HepG2 (cell line): ENCODE data around the gene SPPL3. TPM values are rescaled to one million over a fixed set of nuclear protein-coding genes. Genes with fewer than 3 reads are reported as not detected.

Experiments used
- ATAC-seq: fragments of 200-7000 bp; cut with Tn5 transposase; 3 replicates; pipeline ENCODE4 v1.9.1; 2020; ENCODE audit warnings: mild to moderate bottlenecking, moderate library complexity
- BruUV-seq: library from RNA; stranded (reverse); fragments of 400-500 nt; replicated peaks from 2 replicates; lab custom pipeline; 2021; lab: Mats Ljungman, UMichigan
- CTCF ChIA-PET: fragments of 300-600 bp; formaldehyde crosslinking; extraction: SDS; loops from one replicate; lab custom pipeline; 2021; ENCODE audit warnings: low total read pairs, inconsistent platforms, low intra/inter-chr PET ratio; lab: Yijun Ruan, JAX
- POLR2A ChIA-PET: fragments of 350-600 bp; sonication (Branson Sonifier 250); formaldehyde crosslinking; loops from one replicate; lab custom pipeline; 2020; ENCODE audit warnings: antibody characterized with exemption, inconsistent platforms; lab: Yijun Ruan, JAX
- DNase-seq: peaks from one replicate; pipeline ENCODE4 v3.0.0-alpha.2; 2015; ENCODE audit warnings: low spot score
- FAIRE-seq: peaks from 3 replicates; lab custom pipeline; 2011; peaks lifted over from hg19 to GRCh38; lab: Jason Lieb, UNC
- H2AFZ ChIP-seq: one replicate; pipeline ENCODE4 v1.6.1; 2011; ENCODE audit warnings: low read length, inconsistent platforms
- H3K27ac ChIP-seq: fragments of 300-600 bp; 3 replicates; pipeline ENCODE4 v1.8.0; 2011; ENCODE audit warnings: mixed run types, mild to moderate bottlenecking, mixed read lengths, low read length, inconsistent platforms; ENCODE audit not compliant: insufficient read depth; ENCODE audit errors: extremely low read length
- H3K27me3 ChIP-seq, 2 experiments: fragments of 200-600 bp in 1 of 2; 2 replicates in 1 of 2; 3 replicates in 1 of 2; pipeline versions ENCODE4 v1.6.0 to v1.8.0; 2011; ENCODE audit warnings: low read length in 2 of 2, mild to moderate bottlenecking in 2 of 2, moderate library complexity in 2 of 2, inconsistent platforms in 1 of 2; ENCODE audit not compliant: insufficient read depth in 2 of 2, control insufficient read depth in 1 of 2
- H3K36me3 ChIP-seq, 2 experiments: fragments of 200-600 bp in 1 of 2; replicated peaks in 1 of 2; 2 replicates in 1 of 2; 3 replicates in 1 of 2; pipeline versions ENCODE4 v1.5.1 to v1.8.0; 2011; ENCODE audit warnings: low read length in 2 of 2, inconsistent platforms in 1 of 2; ENCODE audit not compliant: insufficient read depth in 2 of 2, control insufficient read depth in 1 of 2
- H3K4me1 ChIP-seq: 2 replicates; pipeline ENCODE4 v1.5.1; 2012; ENCODE audit warnings: low read length, inconsistent platforms; ENCODE audit not compliant: insufficient read depth
- H3K4me2 ChIP-seq: 2 replicates; pipeline ENCODE4 v1.6.0; 2011; ENCODE audit warnings: low read depth, low read length, inconsistent platforms
- H3K4me3 ChIP-seq, 3 experiments: fragments of 200-600 bp in 1 of 3; sonication (generic), shearing (Covaris generic) in 1 of 3; replicated peaks in 1 of 3; 2 replicates each; pipeline ENCODE4 v1.5.1; 2011 to 2016; ENCODE audit warnings: low read length in 3 of 3, inconsistent platforms in 2 of 3, low read depth in 2 of 3, mild to moderate bottlenecking in 2 of 3, control low read depth in 1 of 3, mixed read lengths in 1 of 3; ENCODE audit not compliant: insufficient read depth in 1 of 3
- H3K79me2 ChIP-seq: one replicate; pipeline ENCODE4 v1.6.1; 2011; ENCODE audit warnings: low read length, inconsistent platforms; ENCODE audit not compliant: insufficient read depth
- H3K9ac ChIP-seq: 2 replicates; pipeline ENCODE4 v1.6.0; 2011; ENCODE audit warnings: mild to moderate bottlenecking, low read depth, low read length, inconsistent platforms; ENCODE audit not compliant: insufficient read depth
- H3K9me3 ChIP-seq: 2 replicates; pipeline ENCODE4 v1.5.1; 2012; ENCODE audit warnings: mild to moderate bottlenecking, low read length
- H4K20me1 ChIP-seq: 2 replicates; pipeline ENCODE4 v1.6.0; 2011; ENCODE audit warnings: inconsistent platforms, mild to moderate bottlenecking, low read length, moderate library complexity; ENCODE audit not compliant: insufficient read depth
- IKZF1 ChIP-seq: fragments of 450-650 bp; IDR thresholded peaks from 2 replicates; pipeline ENCODE4 v1.7.1; 2016
- KAT7 ChIP-seq: IDR thresholded peaks from 2 replicates; pipeline ENCODE4 v1.6.1; 2018; ENCODE audit warnings: borderline replicate concordance, missing compliant biosample characterization
- KDM2A ChIP-seq: sonication (generic); formaldehyde crosslinking; IDR thresholded peaks from 2 replicates; pipeline ENCODE4 v1.4.0; 2020; ENCODE audit warnings: low read depth, missing genetic modification reagents, borderline replicate concordance
- KLF9 ChIP-seq: IDR thresholded peaks from 2 replicates; pipeline ENCODE4 v1.6.1; 2016; ENCODE audit warnings: low read depth
- SP1 ChIP-seq, 2 experiments: fragments of 450-650 bp in 1 of 2; sonication (generic) in 1 of 2; formaldehyde crosslinking in 1 of 2; IDR thresholded peaks; 2 replicates each; pipeline versions ENCODE4 v1.4.0 to v1.6.1; 2016 to 2020; ENCODE audit warnings: missing genetic modification reagents in 1 of 2
- ZC3H13 ChIP-seq: sonication (generic); formaldehyde crosslinking; IDR thresholded peaks from 2 replicates; pipeline ENCODE4 v1.8.1; 2023; ENCODE audit warnings: mild to moderate bottlenecking, missing genetic modification reagents, moderate library complexity
- ZNF547 ChIP-seq: sonication (generic); formaldehyde crosslinking; IDR thresholded peaks from 2 replicates; pipeline ENCODE4 v1.5.1; 2020; ENCODE audit warnings: mild to moderate bottlenecking, missing genetic modification reagents
- whole genome bisulfite sequencing: methylation state at CpG from one replicate; pipeline ENCODE4 v1.1.6; 2017; ENCODE audit warnings: low lambda C conversion rate; 5-methylcytosine and 5-hydroxymethylcytosine counted together
- in situ Hi-C: cut with HindIII; loops from 2 replicates; pipeline ENCODE4 v1.10.0; 2017; ENCODE audit warnings: low pct_unique_long_range_greater_than_20kb; ENCODE audit not compliant: extremely low pct_ligation_motif_present
- intact Hi-C: fragments of 100-400 bp; cut with micrococcal nuclease; formaldehyde crosslinking; loops from one replicate; pipeline ENCODE4 v1.10.0; 2022; ENCODE audit not compliant: unreplicated experiment
- polyA plus RNA-seq, 8 experiments: library from polyadenylated mRNA; depleted of rRNA in 3 of 8; stranded (reverse) in 7 of 8; unstranded in 1 of 8; fragments of >200 nt; fragmentation: Illumina TruSeq in 4 of 8; extraction: Trizol in 4 of 8; gene quantifications; 2 replicates each; pipeline versions ENCODE4 v1.2.1 to v1.2.3, GENCODE V29; 2011 to 2016; ENCODE audit warnings: low read depth in 4 of 8, missing spikeins in 1 of 8, mixed read lengths in 1 of 8; ENCODE audit not compliant: insufficient read depth in 1 of 8
- total RNA-seq, 5 experiments: library from RNA; depleted of rRNA; stranded (reverse); fragments of >200 nt; fragmentation: Illumina TruSeq; extraction: Trizol; gene quantifications; 2 replicates each; pipeline ENCODE4 v1.2.3, GENCODE V29; 2016; ENCODE audit warnings: low read depth in 1 of 5
- TF ChIP-seq, protein P1 (sequence below), 2 experiments: sonication (generic) in 1 of 2; formaldehyde crosslinking in 1 of 2; IDR thresholded peaks; 2 replicates each; pipeline versions ENCODE4 v1.6.1 to v1.9.0; 2014 to 2022; ENCODE audit warnings: antibody characterized with exemption in 1 of 2, borderline replicate concordance in 1 of 2, inconsistent platforms in 1 of 2, low read depth in 1 of 2, missing genetic modification reagents in 1 of 2
- TF ChIP-seq, protein P2 (sequence below): IDR thresholded peaks from 2 replicates; pipeline ENCODE4 v1.4.0; 2020; ENCODE audit warnings: mild to moderate bottlenecking, missing genetic modification reagents
- TF ChIP-seq, protein P3 (sequence below): sonication (generic); formaldehyde crosslinking; IDR thresholded peaks from 2 replicates; pipeline ENCODE4 v1.4.0; 2020; ENCODE audit warnings: missing genetic modification reagents

SPPL3 gene
- total and polyA plus RNA-seq, 2 of the 13 experiments (the other 11 are each of a cell fraction or from before 2014, with no cell fraction given), result 8.9 to 9.1 TPM

DNA sequence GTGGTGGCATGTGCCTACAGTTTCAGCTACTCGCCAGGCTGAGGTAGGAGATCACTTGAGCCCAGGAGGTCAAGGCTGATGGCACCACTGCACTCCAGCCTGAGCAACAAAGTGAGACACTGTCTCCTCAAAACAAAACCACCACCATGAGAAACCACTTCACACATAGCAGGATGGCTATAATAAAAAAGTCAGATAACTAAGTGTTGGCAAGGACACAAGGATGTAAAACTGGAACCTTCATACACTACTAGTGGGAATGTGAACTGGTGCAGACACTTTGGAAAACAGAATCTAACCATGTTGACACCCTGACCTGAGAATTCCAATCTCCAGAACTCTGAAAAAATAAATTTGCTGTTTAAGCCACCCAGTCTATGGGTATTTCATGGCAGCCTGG, 110.8 kb downstream of the SPPL3 start:
- 89% methylated on average over 1 of the region's 1 CpG for WGBS
- BruUV-seq, result no TSS peak
- ATAC-seq, result no peak
- H3K36me3 ChIP-seq, result no peaks in the 10 kb centered on the region; a peak in 2 of 5 replicates
- CTCF ChIA-PET, result no interaction called here
- H3K9me3 ChIP-seq, result peaks cover 7% of the 10 kb centered on the region; the same call in 1 of the 2 replicates
- no peaks in the 10 kb centered on the region for H3K79me2 ChIP-seq
- in situ Hi-C loops, result no loop called here
- H3K27me3 ChIP-seq, result no peaks in the 10 kb centered on the region
- DNase-seq, result no peak
- no peak overlapping the region for H3K27ac ChIP-seq
- no peak overlapping the region for H3K4me3 ChIP-seq
- H4K20me1 ChIP-seq, result no peaks in the 10 kb centered on the region
- H3K9ac ChIP-seq, result no peak overlapping the region
- no peak for FAIRE-seq
- POLR2A ChIA-PET, result no interaction called here
- no peak overlapping the region for H3K4me2 ChIP-seq
- no peak overlapping the region for H2AFZ ChIP-seq
- intact Hi-C loops, result no loop called here
- peaks cover 14% of the 10 kb centered on the region; the same call in 1 of the 2 replicates for H3K4me1 ChIP-seq
- TF ChIP-seq ZNF547 (CRISPR knock-in tag), result no peak
- TF ChIP-seq, protein P1, sequence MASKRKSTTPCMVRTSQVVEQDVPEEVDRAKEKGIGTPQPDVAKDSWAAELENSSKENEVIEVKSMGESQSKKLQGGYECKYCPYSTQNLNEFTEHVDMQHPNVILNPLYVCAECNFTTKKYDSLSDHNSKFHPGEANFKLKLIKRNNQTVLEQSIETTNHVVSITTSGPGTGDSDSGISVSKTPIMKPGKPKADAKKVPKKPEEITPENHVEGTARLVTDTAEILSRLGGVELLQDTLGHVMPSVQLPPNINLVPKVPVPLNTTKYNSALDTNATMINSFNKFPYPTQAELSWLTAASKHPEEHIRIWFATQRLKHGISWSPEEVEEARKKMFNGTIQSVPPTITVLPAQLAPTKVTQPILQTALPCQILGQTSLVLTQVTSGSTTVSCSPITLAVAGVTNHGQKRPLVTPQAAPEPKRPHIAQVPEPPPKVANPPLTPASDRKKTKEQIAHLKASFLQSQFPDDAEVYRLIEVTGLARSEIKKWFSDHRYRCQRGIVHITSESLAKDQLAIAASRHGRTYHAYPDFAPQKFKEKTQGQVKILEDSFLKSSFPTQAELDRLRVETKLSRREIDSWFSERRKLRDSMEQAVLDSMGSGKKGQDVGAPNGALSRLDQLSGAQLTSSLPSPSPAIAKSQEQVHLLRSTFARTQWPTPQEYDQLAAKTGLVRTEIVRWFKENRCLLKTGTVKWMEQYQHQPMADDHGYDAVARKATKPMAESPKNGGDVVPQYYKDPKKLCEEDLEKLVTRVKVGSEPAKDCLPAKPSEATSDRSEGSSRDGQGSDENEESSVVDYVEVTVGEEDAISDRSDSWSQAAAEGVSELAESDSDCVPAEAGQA (IDR thresholded peaks at IDR 0.05; ENCODE audit: low read depth), result no peak
- TF ChIP-seq, protein P1 (CRISPR knock-in tag; IDR thresholded peaks at IDR 0.05; ENCODE audit: borderline replicate concordance), result no peak
- TF ChIP-seq IKZF1, result no peak
- TF ChIP-seq, protein P2, sequence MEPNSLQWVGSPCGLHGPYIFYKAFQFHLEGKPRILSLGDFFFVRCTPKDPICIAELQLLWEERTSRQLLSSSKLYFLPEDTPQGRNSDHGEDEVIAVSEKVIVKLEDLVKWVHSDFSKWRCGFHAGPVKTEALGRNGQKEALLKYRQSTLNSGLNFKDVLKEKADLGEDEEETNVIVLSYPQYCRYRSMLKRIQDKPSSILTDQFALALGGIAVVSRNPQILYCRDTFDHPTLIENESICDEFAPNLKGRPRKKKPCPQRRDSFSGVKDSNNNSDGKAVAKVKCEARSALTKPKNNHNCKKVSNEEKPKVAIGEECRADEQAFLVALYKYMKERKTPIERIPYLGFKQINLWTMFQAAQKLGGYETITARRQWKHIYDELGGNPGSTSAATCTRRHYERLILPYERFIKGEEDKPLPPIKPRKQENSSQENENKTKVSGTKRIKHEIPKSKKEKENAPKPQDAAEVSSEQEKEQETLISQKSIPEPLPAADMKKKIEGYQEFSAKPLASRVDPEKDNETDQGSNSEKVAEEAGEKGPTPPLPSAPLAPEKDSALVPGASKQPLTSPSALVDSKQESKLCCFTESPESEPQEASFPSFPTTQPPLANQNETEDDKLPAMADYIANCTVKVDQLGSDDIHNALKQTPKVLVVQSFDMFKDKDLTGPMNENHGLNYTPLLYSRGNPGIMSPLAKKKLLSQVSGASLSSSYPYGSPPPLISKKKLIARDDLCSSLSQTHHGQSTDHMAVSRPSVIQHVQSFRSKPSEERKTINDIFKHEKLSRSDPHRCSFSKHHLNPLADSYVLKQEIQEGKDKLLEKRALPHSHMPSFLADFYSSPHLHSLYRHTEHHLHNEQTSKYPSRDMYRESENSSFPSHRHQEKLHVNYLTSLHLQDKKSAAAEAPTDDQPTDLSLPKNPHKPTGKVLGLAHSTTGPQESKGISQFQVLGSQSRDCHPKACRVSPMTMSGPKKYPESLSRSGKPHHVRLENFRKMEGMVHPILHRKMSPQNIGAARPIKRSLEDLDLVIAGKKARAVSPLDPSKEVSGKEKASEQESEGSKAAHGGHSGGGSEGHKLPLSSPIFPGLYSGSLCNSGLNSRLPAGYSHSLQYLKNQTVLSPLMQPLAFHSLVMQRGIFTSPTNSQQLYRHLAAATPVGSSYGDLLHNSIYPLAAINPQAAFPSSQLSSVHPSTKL (CRISPR knock-in tag), result no peak
- TF ChIP-seq KAT7 (CRISPR knock-in tag), result no peak
- no peak for TF ChIP-seq ZC3H13 (CRISPR knock-in tag)
- no peak for TF ChIP-seq KDM2A
- TF ChIP-seq, protein P3, sequence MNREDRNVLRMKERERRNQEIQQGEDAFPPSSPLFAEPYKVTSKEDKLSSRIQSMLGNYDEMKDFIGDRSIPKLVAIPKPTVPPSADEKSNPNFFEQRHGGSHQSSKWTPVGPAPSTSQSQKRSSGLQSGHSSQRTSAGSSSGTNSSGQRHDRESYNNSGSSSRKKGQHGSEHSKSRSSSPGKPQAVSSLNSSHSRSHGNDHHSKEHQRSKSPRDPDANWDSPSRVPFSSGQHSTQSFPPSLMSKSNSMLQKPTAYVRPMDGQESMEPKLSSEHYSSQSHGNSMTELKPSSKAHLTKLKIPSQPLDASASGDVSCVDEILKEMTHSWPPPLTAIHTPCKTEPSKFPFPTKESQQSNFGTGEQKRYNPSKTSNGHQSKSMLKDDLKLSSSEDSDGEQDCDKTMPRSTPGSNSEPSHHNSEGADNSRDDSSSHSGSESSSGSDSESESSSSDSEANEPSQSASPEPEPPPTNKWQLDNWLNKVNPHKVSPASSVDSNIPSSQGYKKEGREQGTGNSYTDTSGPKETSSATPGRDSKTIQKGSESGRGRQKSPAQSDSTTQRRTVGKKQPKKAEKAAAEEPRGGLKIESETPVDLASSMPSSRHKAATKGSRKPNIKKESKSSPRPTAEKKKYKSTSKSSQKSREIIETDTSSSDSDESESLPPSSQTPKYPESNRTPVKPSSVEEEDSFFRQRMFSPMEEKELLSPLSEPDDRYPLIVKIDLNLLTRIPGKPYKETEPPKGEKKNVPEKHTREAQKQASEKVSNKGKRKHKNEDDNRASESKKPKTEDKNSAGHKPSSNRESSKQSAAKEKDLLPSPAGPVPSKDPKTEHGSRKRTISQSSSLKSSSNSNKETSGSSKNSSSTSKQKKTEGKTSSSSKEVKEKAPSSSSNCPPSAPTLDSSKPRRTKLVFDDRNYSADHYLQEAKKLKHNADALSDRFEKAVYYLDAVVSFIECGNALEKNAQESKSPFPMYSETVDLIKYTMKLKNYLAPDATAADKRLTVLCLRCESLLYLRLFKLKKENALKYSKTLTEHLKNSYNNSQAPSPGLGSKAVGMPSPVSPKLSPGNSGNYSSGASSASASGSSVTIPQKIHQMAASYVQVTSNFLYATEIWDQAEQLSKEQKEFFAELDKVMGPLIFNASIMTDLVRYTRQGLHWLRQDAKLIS (CRISPR knock-in tag), result no peak
- TF ChIP-seq SP1 (IDR thresholded peaks at IDR 0.05), result no peak
- no peak for TF ChIP-seq SP1 (CRISPR knock-in tag; IDR thresholded peaks at IDR 0.05)
- no peak for TF ChIP-seq KLF9
